Muscle of arm (tissue), 12 donors: ENCODE measurements around the gene CCDC179. TPM values are rescaled to one million over a fixed set of nuclear protein-coding genes. Genes with fewer than 3 reads are reported as not detected.

Experiments used
- DNase-seq: peaks from one replicate; pipeline ENCODE4 v3.0.0-alpha.2; 2013
- polyA plus RNA-seq, 12 donors: library from polyadenylated mRNA; unstranded; fragments of 120-200 nt; gene quantifications; one replicate each; pipeline ENCODE4 v1.2.1, GENCODE V29; 2013; ENCODE audit not compliant: insufficient read length in 12 of 12

The CCDC179 gene
- polyA plus RNA-seq, 12 donors, result not detected

DNA sequence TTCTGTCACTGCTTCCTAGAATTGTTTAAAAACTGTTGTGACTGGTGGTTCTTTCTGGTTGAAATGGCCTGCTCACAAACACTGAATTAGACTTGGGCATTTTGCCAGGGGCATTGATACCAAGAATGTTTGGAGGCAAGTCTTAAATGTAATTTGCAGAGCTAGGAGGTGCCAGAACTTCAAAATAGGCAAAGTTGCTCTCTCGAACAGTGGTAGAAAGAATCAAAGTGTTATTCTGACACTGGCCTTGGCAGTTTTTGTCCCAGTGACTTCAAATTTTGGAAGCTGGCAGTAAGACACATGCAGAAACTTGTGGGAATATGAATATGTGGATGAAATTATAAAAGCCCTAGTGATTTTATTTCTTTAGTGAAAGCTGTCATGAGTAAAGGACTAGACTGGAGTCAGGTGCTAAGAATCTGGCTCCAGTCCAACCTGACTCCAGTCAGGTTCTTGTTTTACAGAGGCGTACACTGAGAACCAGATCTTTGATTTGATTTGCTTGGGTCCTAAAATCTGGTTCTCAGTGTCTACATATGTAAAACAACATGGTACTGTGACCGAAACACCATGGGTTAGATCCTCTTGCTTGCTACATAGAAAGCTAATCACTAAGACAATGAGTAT is 51.6 kb downstream of the CCDC179 start:
- DNase-seq, result no peak

DNA sequence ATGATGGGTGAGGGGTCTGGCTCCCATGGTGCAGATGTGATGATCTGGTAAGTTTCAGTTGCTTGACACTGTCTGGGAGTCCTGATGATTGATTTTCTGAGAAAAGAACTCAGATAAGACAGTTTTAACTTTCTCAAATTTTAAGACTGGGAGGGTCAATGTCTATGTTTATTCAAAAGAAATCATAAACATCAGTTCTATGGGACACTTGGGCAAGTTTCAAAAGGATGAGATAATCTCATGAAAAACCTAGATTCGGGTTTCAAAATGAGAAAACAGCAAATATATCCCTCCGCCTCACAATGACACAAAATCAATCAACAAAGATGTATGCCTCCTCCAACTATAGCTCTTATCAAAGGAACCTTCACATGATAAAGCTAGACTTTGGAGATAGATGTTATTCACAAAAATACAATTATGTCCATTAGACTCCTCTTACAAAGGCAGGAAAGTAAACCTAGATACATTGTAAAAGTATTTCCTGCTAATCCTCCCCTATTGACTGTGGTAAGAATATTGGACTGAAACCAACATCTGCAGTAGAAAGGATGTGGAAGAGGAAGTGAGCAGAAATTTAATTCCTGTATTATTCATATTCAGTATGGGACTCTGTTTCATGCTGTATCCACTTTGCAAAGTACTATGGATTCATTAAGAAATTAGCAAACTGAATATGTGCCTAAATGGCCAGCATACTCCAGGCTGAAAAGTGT is 52.3 kb downstream of the CCDC179 start:
- DNase-seq, result no peak

DNA sequence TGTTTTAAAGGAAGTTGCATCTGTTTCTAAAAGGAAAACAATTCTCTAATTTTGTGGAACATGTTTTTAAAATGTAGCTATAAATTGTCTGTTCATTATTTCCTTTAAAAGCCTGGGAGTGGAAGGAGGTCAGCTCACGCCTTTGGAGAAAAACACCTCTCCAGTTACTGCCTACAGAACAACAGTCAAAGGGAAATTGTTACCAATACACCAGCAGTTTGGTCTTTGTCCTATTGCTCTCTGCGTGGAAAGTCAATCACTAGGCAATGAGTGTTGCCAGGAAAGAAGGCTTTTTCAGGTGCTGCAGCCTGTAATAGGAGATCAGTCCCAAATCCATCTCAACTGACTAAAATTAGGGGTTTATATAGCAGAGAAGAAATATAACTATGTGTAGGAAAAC is 52.9 kb downstream of the CCDC179 start:
- no peak for DNase-seq

DNA sequence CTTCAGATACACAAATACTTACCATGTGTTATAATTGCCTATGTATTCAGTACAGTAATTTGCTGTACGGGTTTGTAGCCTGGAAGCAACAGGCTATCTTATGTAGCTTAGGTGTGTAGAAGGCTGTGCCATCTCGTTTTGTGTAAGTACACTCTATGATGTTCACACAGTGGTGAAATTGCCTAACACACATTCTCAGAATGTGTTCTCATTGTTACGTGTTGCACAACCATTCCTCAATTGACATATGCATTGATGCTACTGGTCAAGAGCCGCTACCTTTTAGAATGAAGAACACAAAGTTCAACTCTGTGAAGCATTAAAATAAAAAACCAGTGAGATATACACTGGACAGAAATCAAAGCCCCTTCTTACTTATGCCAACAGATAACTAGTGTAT is 57.4 kb downstream of the CCDC179 start:
- no peak for DNase-seq

DNA sequence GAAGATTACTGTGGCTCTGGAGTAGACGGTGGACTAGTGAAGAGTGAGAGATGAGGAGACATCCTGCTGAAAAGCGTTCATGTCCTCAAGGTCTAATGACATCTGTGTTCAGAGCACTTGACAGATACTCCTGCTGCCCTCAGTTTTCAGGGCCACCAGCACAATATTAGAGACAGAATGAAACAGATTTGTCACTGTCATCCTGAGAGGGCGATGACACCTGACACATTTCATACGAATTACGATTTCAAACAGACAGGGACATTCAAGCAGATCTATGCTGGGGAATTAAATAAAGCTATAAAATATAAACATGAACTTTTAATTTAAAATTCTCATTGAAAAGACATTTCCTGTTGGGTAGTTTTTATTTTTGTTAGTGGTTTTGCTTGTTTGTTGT is 59.8 kb downstream of the CCDC179 start:
- DNase-seq, result no peak

DNA sequence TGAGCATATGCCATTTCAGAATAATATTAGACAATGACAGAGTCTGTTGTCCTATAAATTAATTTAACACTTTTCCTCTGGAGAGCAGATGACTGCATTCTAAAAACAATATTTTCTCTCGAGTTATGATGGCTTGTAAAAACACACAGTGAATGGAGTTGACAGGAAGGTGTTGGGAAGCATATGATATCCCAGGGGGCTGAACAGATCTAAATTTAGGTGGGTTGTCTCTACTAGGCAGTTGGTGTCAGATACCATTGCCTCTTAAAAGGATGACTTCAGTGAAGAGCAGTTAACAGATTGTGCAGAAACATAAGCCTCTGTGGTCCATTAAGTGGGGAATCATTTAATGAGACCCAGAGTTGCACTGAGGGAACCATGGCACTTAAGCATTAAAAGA is 61.4 kb downstream of the CCDC179 start:
- no peak for DNase-seq

DNA sequence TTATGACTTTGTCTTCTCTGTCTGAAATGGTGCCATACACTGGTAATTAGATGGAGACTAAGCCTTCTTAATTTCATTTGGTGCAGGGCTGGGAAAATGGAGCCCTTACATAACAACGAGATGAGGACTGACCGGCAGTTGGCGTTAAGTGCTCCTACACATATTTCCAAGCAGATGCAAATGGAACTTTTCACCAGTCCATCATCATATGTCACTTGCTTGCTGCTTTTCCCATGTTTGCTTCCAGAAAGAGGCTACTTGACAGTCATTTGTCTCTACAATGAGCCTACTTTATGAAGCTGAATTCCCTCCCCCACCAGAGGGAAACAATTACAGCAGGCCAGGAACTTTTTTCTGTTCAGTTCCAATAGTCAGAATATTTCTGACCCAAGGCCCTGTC is 63.2 kb downstream of the CCDC179 start:
- no peak for DNase-seq

Other genes starting within 250 kb of the CCDC179 start
- 1 to 10 TPM in 11 of 12 donors, not detected in 1; 4.4 to 9.4 (median 5.5) TPM for gene FANCF, start 234.7 kb downstream of the CCDC179 start, polyA plus RNA-seq
- 10 to 100 TPM in 10 of 12 donors, 1 to 10 TPM in 1, not detected in 1; 9.3 to 34.4 (median 17.9) TPM for gene GAS2, start 193.9 kb downstream of the CCDC179 start, polyA plus RNA-seq
- gene SVIP, start 30.7 kb downstream of the CCDC179 start, polyA plus RNA-seq, result 10 to 100 TPM in 5 of 12 donors, 1 to 10 TPM in 6, not detected in 1; 7.1 to 15.9 (median 9.5) TPM